Activated CD8-positive, alpha-beta memory T cell treated with anti-CD3 and anti-CD28 coated beads, Interleukin-2, amount 10 ng/mL, durations not matched to agents 7 days and 5 days (primary cell): ENCODE measurements around the gene SLC16A12. TPM values are rescaled to one million over a fixed set of nuclear protein-coding genes. Genes with fewer than 3 reads are reported as not detected.
"Not testable (repeated sequence)": the region's sequence is repeated elsewhere in the genome, so short reads cannot be mapped to it uniquely, and the experiment has no call there.

Experiments
- ATAC-seq: fragments of 150-1000 bp; cut with Tn5 transposase; one replicate; pipeline ENCODE4 v1.10.0; 2021; ENCODE audit warnings: moderate library complexity
- CTCF ChIA-PET: fragments of 350-600 bp; sonication (Branson Sonifier 250); formaldehyde crosslinking; loops from one replicate; lab custom pipeline; 2021; ENCODE audit warnings: antibody characterized with exemption; lab: Charles Lee
- DNase-seq: peaks from one replicate; pipeline ENCODE4 v3.0.0-alpha.2; 2020
- H3K27ac Mint-ChIP-seq: one replicate; pipeline ENCODE4 v1.8.0; 2021; ENCODE audit warnings: mild to moderate bottlenecking, mixed read lengths
- H3K27me3 Mint-ChIP-seq: one replicate; pipeline ENCODE4 v1.8.0; 2021; ENCODE audit warnings: mixed read lengths
- H3K36me3 Mint-ChIP-seq: one replicate; pipeline ENCODE4 v1.8.0; 2021; ENCODE audit warnings: mild to moderate bottlenecking, mixed read lengths
- H3K4me1 Mint-ChIP-seq: one replicate; pipeline ENCODE4 v1.8.0; 2021; ENCODE audit warnings: mixed read lengths
- H3K4me3 Mint-ChIP-seq: one replicate; pipeline ENCODE4 v1.8.0; 2021; ENCODE audit warnings: mild to moderate bottlenecking, moderate library complexity, mixed read lengths
- H3K9me3 Mint-ChIP-seq: one replicate; pipeline ENCODE4 v1.8.0; 2022; ENCODE audit warnings: low read depth, mixed read lengths
- total RNA-seq, 2 experiments: library from RNA; stranded (reverse); gene quantifications; one replicate each; pipeline ENCODE4 v1.2.3, GENCODE V29; 2021

Gene SLC16A12
- total RNA-seq, 2 experiments from 2014 or later: not detected

DNA sequence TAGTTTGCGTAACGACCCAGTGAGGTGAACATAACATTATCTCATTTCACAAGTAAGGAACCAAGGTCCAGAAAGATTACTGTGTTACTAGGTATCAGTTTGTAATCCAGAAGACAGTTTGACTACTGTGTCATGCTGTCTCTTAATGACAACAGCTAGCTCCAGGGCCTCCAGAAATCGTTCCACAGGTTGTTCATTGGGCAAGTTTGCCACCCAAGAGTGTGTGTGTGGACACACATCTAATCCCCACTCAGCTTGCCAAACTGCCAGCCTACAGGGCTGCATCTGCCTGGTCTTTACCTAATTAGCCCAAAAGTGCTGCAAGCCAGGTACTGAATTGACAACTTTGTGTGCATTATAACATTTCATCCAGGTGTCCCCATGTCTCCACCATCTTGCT lies 27.9 kb upstream of the SLC16A12 start:
- H3K36me3 Mint-ChIP-seq: no peaks in the 10 kb centered on the region
- H3K4me1 Mint-ChIP-seq: no peaks in the 10 kb centered on the region
- H3K9me3 Mint-ChIP-seq: no peaks in the 10 kb centered on the region
- CTCF ChIA-PET: interaction anchor here (1.1 to 1.8 kb wide), 6 partner anchors 29 to 350 kb away, joined by 3 to 7 read pairs (median 4); partner anchors contain the start of genes IFIT1 and LIPA
- peaks cover 45% of the 10 kb centered on the region for H3K27me3 Mint-ChIP-seq
- H3K4me3 Mint-ChIP-seq: no peak overlapping the region
- no peak overlapping the region for H3K27ac Mint-ChIP-seq
- DNase-seq: no peak
- no peak for ATAC-seq

DNA sequence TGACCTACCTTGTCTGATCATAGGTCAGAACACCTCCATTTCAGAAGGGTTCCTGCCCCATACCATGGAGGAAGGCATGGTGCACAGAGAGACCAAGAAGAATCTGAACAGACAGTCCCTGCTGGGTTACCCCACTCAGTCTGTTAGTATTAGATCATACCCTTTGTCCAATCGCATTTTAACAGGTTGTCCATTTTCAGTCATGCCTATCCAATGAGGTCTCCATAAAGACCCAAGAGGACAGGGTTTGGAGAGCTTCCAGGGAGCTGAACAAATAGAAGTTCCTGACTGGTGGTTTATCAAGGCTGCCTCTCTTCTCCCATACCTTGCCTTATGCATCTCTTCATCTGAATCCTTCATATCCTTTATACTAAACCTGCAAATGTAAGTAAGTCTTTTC lies 21.2 kb upstream of the SLC16A12 start:
- Mint-ChIP-seq H3K27me3 (peaks cover 21% of the 10 kb centered on the region), H3K4me3 (no peak overlapping the region), H3K27ac (no peak overlapping the region), H3K36me3 (no peaks in the 10 kb centered on the region), H3K4me1 (no peaks in the 10 kb centered on the region), H3K9me3 (no peaks in the 10 kb centered on the region)
- ATAC-seq (no peak), DNase-seq (no peak)
- CTCF ChIA-PET: no interaction called here

DNA sequence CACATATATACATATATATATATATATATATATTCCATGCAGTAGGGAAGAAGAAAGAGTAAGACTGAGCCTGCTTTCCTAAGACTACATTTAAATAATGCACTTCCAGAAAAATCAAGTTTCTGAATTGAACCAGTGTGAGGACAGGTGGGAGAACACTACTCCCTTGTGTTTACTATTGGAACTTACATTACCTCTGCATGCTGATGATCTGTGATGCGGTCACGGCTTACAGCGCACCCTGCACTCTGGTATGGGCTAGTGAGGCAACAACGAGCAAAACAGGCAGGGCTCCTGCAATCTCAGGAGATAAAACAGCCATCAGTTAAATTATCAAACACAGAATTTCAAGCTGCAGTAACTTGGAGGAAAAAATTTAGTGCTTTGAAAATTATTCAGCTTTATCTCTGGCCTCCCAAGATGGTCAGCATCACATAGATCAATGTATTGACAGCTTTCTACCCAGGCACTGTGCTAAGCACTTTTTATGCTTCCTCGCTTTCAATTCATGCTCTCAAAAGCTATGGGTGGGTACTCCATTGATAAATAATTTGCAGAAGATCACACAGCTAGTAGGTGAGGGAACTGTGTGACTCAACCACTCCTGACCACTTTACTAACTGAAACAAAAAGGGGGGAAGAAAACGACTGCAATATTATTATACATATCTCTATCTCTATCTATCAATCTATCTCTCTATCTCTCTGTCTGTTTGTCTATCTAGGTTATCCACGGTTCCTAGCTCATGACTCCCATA lies 20.5 kb upstream of the SLC16A12 start:
- ATAC-seq (no peak), DNase-seq (no peak)
- no peaks in the 10 kb centered on the region for H3K9me3 Mint-ChIP-seq
- CTCF ChIA-PET: no interaction called here
- H3K27me3 Mint-ChIP-seq: peaks cover 20% of the 10 kb centered on the region
- no peak overlapping the region for H3K27ac Mint-ChIP-seq
- no peak overlapping the region for H3K4me3 Mint-ChIP-seq
- H3K36me3 Mint-ChIP-seq: no peaks in the 10 kb centered on the region
- H3K4me1 Mint-ChIP-seq: no peaks in the 10 kb centered on the region

DNA sequence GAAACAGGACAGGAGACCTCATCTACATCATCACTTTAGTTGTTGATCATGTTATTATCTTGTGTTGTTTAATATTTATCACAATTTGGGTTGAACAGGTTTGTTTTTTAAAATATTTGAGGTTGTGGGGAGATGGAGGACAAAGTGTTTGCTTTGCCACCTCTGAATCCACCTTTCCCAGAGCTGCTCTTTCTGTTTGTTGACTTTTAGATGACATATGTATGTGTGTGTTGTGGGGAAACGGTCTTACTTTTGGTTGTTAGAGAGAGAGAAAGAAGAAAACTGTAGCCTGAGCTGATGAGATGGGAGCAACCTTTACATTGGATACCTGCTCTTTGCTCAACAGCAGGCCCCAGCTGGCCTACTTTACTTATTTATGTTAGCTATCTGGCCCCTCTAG lies 19.0 kb upstream of the SLC16A12 start:
- Mint-ChIP-seq H3K27ac (no peak overlapping the region), H3K4me3 (no peak overlapping the region), H3K4me1 (no peaks in the 10 kb centered on the region), H3K9me3 (no peaks in the 10 kb centered on the region), H3K27me3 (peaks cover 25% of the 10 kb centered on the region), H3K36me3 (no peaks in the 10 kb centered on the region)
- CTCF ChIA-PET: no interaction called here
- no peak for ATAC-seq
- no peak for DNase-seq

DNA sequence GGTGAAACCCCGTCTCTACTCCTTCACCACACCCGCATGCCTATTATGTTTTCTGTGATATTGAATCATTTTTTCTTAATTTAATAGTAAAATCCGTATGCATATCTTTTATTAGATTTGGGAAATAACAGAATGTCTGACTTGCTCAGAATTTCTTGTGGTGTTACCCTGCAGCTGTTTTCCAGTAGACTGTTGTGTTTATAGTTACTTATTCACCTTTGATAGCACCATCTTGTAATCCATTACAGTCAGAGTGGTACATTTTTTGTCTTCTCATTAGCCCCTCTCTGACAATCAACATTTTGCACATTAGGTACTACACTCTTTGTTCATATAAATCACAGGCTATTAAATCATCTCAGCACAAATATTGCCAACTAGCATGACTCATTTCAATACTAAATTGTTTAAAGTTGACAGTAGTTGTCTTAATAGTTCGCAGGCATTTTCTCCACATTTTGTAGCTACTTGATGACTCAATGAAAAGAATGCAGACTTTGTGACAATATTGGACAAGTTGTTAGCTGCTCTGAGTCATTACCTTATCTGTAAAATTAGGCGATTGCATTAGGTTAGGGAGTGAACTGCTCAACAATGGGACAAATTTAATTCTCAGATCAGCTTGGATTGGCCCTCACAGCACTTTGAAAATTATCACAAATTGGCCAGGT lies 17.8 kb upstream of the SLC16A12 start:
- ATAC-seq (no peak), DNase-seq (no peak)
- Mint-ChIP-seq H3K36me3 (no peaks in the 10 kb centered on the region), H3K9me3 (no peaks in the 10 kb centered on the region), H3K4me1 (no peaks in the 10 kb centered on the region), H3K27ac (no peak overlapping the region), H3K4me3 (no peak overlapping the region), H3K27me3 (peaks cover 25% of the 10 kb centered on the region)
- CTCF ChIA-PET: no interaction called here

DNA sequence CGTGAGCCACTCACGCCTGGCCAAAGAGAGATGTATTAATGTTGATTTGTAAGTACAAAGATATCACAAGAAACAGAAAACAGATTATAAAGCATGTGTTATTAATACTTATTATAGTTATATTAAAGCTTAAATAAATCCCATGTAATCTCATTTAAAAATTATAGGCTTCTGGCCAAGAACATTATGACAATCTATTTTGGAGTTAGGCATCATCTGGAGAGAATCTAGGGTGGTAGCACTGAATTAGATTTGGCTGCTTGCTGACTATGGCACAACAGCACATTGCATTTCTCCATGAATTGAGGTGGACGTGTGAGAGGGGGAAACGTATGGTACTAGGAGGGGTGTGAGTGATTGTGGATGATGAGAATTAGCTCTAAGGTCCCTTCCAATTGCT lies 16.8 kb upstream of the SLC16A12 start:
- H3K4me1 Mint-ChIP-seq: no peaks in the 10 kb centered on the region
- DNase-seq (no peak), ATAC-seq (no peak)
- CTCF ChIA-PET: no interaction called here
- peaks cover 26% of the 10 kb centered on the region for H3K27me3 Mint-ChIP-seq
- no peak overlapping the region for H3K27ac Mint-ChIP-seq
- H3K4me3 Mint-ChIP-seq: no peak overlapping the region
- no peaks in the 10 kb centered on the region for H3K36me3 Mint-ChIP-seq
- no peaks in the 10 kb centered on the region for H3K9me3 Mint-ChIP-seq

DNA sequence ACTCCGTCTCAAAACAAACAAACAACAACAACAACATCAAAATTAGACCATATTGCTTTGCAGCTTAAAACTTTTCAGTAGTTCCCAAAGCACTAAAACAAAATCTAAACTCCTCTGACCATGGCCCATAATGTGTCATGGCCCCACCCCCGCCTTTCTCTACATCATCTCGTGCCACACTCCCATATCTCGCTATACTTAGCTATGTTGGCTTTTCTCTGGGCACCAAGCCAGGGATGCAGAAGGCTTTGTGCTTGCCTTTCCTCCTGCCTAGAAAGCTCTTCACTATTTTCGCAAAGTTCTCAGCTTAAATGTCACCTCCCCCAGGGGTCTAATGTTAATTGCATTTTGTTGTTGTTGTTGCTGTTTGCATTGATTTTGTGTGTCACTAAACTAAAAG lies 15.1 kb upstream of the SLC16A12 start:
- Mint-ChIP-seq H3K36me3 (no peaks in the 10 kb centered on the region), H3K27me3 (peaks cover 32% of the 10 kb centered on the region), H3K27ac (no peak overlapping the region), H3K4me1 (no peaks in the 10 kb centered on the region), H3K4me3 (no peak overlapping the region), H3K9me3 (no peaks in the 10 kb centered on the region)
- ATAC-seq: no peak
- CTCF ChIA-PET: interaction anchor here (1.3 kb wide), 1 partner anchor 84 kb away, joined by 3 read pairs; no protein-coding TSS in a partner anchor
- DNase-seq: no peak

DNA sequence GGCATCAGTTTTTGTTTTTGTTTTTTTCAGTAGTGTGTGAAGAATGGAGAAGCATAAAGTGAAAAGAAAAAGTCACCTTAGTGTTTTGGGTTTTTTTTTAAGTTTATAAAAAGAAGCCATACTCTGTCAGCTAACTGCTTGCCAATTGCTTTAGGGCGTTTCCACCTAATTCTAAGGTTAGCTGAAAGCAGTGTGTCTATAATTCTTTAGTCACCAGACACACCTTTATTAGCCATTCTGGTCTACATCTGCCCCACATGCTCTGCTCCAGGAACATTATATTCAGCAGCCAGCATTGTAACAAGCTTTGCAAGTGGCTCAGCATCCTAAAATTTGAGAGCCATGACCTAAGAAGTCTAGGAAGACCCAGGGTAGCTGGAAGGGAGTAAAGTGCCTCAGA lies 14.1 kb upstream of the SLC16A12 start:
- Mint-ChIP-seq H3K4me1 (no peaks in the 10 kb centered on the region), H3K4me3 (no peak overlapping the region), H3K36me3 (no peaks in the 10 kb centered on the region), H3K9me3 (no peaks in the 10 kb centered on the region), H3K27ac (no peak overlapping the region), H3K27me3 (peaks cover 32% of the 10 kb centered on the region)
- CTCF ChIA-PET: interaction anchor here (0.7 to 1.3 kb wide), 2 partner anchors 15 to 83 kb away, joined by 3 read pairs; no protein-coding TSS in a partner anchor
- DNase-seq: no peak
- ATAC-seq: no peak

DNA sequence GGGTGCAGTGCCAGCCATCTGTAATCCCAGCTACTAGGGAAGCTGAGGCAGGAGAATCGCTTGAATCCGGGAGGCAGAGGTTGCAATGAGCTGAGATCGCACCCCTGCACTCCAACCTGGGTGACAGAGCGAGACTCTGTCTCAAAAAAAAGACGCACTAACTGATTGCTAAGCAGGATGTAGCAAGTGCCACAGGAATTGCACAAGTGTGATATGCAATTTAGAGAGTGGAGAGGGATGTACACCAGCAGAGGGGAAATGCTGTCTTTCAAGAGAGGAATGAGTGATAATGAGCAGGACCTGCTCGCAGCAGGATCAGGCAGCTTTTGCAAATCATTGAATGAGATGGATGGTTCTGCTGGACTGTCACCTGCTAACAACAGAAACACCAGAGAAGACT lies 13.3 kb upstream of the SLC16A12 start:
- no peaks in the 10 kb centered on the region for H3K36me3 Mint-ChIP-seq

DNA sequence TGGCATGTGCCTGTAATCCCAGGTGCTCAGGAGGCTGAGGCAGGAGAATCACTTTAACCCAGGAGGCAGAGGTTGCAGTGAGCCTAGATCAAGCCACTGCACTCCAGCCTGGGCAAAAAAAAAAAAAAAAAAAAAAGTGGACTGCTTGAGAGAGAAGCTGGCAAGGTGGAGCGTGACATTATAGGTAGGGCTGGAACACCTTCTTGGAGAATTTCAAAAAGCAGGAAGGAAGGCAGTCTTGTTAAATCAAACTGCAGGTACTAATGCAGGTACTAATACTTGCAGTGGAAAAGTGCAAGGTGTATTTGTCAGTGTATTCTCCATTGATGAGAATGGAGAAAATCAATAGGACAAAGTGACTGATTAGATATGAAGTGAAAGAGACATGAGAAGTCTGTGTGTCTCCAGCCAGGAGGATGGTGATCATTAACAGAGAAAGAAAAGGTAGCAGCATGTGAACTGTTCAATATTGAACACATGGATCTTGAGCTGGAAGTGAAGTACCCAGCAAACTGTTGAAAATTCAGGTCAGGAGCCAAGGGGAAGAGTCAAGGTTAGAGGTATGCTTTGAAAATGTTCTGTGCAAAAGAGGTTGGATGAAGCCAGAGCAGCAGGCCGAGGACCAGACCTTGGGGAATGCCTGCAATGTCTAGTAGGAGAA lies 12.6 kb upstream of the SLC16A12 start:
- CTCF ChIA-PET: no interaction called here
- peaks cover 37% of the 10 kb centered on the region for H3K27me3 Mint-ChIP-seq
- H3K27ac Mint-ChIP-seq: no peak overlapping the region
- ATAC-seq (no peak), DNase-seq (no peak)
- H3K9me3 Mint-ChIP-seq: no peaks in the 10 kb centered on the region
- H3K4me1 Mint-ChIP-seq: no peaks in the 10 kb centered on the region
- H3K36me3 Mint-ChIP-seq: no peaks in the 10 kb centered on the region
- no peak overlapping the region for H3K4me3 Mint-ChIP-seq

More for the DNA sequence above, 13.3 kb upstream of the SLC16A12 start:
- ATAC-seq: no peak
- peaks cover 37% of the 10 kb centered on the region for H3K27me3 Mint-ChIP-seq
- no peak overlapping the region for H3K4me3 Mint-ChIP-seq
- no peaks in the 10 kb centered on the region for H3K4me1 Mint-ChIP-seq
- H3K27ac Mint-ChIP-seq: no peak overlapping the region
- H3K9me3 Mint-ChIP-seq: no peaks in the 10 kb centered on the region
- CTCF ChIA-PET: no interaction called here
- DNase-seq: no peak

DNA sequence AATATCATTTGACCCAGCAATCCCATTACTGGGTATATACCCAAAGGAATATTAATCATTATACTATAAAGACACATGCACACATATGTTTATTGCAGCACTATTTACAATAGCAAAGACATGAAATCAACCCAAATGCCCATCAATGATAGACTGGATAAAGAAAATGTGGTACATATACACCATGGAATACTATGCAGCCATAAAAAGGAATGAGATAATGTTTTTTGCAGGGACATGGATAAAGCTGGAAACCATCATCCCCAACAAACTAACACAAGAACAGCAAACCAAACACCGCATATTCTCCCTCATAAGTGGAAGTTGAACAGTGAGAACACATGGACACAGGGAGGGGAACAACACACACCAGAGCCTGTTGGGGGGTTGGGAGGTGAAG lies 11.3 kb upstream of the SLC16A12 start:
- DNase-seq, H3K4me1 Mint-ChIP-seq, H3K36me3 Mint-ChIP-seq, H3K27ac Mint-ChIP-seq, H3K9me3 Mint-ChIP-seq, ATAC-seq, H3K4me3 Mint-ChIP-seq, CTCF ChIA-PET: not testable (repeated sequence)
- H3K27me3 Mint-ChIP-seq: peaks cover 32% of the 10 kb centered on the region

DNA sequence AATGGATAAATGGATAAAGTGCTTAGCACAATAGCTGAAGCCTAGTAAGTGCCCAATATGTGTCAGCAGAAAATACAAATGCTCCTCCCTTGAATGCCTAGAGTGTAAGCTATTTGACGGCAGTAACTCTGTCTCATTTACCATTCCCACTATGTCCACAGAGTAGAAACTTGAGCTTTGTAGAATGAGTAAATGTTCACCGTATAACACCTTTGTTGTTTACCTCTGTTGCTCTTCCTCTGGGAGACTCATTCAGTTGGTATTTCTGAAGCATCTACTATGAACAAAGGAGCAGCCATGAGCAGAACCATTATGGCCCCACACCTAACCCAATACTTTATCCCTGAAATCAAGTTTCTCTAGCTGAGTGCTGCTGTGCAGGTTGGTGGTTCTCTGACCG lies 8.4 kb upstream of the SLC16A12 start:
- no peaks in the 10 kb centered on the region for H3K36me3 Mint-ChIP-seq
- peaks cover 36% of the 10 kb centered on the region for H3K27me3 Mint-ChIP-seq
- no peaks in the 10 kb centered on the region for H3K4me1 Mint-ChIP-seq
- H3K9me3 Mint-ChIP-seq: no peaks in the 10 kb centered on the region
- no peak for ATAC-seq
- no peak overlapping the region for H3K27ac Mint-ChIP-seq
- no peak overlapping the region for H3K4me3 Mint-ChIP-seq
- no peak for DNase-seq
- CTCF ChIA-PET: no interaction called here

DNA sequence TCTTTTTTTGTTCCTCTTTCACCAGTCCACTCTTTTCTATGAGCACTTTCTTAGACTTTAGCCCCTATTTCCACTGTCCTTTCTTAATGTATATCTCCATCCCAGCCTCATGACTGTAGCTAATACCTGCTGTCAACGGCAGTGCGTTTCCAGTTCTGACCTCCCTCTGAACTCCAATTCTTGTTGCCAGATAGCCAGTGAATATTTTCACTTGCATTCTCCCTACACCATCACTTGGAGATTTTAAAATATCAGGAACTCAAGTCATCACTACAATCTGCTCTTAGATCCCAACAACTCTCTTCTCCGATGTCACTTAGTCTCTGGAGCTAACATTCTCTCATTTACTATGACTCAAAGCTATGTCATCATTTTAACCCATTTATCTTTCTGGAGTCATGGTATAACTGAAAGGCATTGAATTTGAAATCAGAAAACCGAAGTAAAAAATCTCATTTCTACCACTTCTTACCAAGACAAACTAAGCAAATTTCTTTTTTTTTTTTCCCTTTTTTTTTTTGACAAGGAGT lies 5.1 kb upstream of the SLC16A12 start:
- H3K9me3 Mint-ChIP-seq: no peaks in the 10 kb centered on the region
- no peak overlapping the region for H3K4me3 Mint-ChIP-seq
- H3K27ac Mint-ChIP-seq: no peak overlapping the region
- ATAC-seq (no peak), DNase-seq (no peak)
- no peaks in the 10 kb centered on the region for H3K36me3 Mint-ChIP-seq
- H3K27me3 Mint-ChIP-seq: peaks cover 44% of the 10 kb centered on the region
- CTCF ChIA-PET: interaction anchor here (1.6 kb wide), 1 partner anchor 171 kb away, joined by 3 read pairs; no protein-coding TSS in a partner anchor
- H3K4me1 Mint-ChIP-seq: no peaks in the 10 kb centered on the region
